Measurements from ENCODE around the gene ADAMTS1. TPM values are rescaled to one million over a fixed set of nuclear protein-coding genes. Genes with fewer than 3 reads are reported as not detected.

ADAMTS1 gene
- total RNA-seq, 1 experiment from 2014 or later: 4.1 TPM

GRCh38 chr21:26840912-26841311 lies 4.3 kb downstream of the ADAMTS1 start:
- no peak for TF ChIP-seq CTCF (IDR thresholded peaks at IDR 0.05; ENCODE audit: unreplicated experiment)
- CTCF ChIA-PET: no interaction called here
- Mint-ChIP-seq H3K4me1 (ENCODE audit: low read depth, unreplicated experiment) (peaks cover 8% of the 10 kb centered on the region), H3K36me3 (ENCODE audit: insufficient read depth, unreplicated experiment) (peaks cover 34% of the 10 kb centered on the region), H3K27me3 (ENCODE audit: unreplicated experiment) (no peaks in the 10 kb centered on the region), H3K27ac (ENCODE audit: unreplicated experiment) (no peak overlapping the region), H3K4me3 (ENCODE audit: low read depth, unreplicated experiment) (no peak overlapping the region), H3K9me3 (ENCODE audit: low read depth, unreplicated experiment) (no peaks in the 10 kb centered on the region)
- peak; percentile 17 for DNase-seq
- BruUV-seq (replicated peaks): no TSS peak
- intact Hi-C loops (cut with micrococcal nuclease; ENCODE audit: unreplicated experiment): no loop called here

- peaks cover 8% of the 10 kb centered on the region for H3K4me1 Mint-ChIP-seq (ENCODE audit: low read depth, unreplicated experiment)
- no peak overlapping the region for H3K27ac Mint-ChIP-seq (ENCODE audit: unreplicated experiment)
- intact Hi-C loops (cut with micrococcal nuclease; ENCODE audit: unreplicated experiment): no loop called here
- peaks cover 27% of the 10 kb centered on the region for H3K36me3 Mint-ChIP-seq (ENCODE audit: insufficient read depth, unreplicated experiment)
- H3K4me3 Mint-ChIP-seq (ENCODE audit: low read depth, unreplicated experiment): no peak overlapping the region
- BruUV-seq (replicated peaks): no TSS peak
- no peak for DNase-seq
- CTCF ChIA-PET: no interaction called here
- TF ChIP-seq CTCF (IDR thresholded peaks at IDR 0.05; ENCODE audit: unreplicated experiment): no peak
- H3K9me3 Mint-ChIP-seq (ENCODE audit: low read depth, unreplicated experiment): no peaks in the 10 kb centered on the region
- no peaks in the 10 kb centered on the region for H3K27me3 Mint-ChIP-seq (ENCODE audit: unreplicated experiment)
Observed at GRCh38 chr21:26840201-26840600, 5.0 kb downstream of the ADAMTS1 start.

GRCh38 chr21:26837539-26837938 lies 7.7 kb downstream of the ADAMTS1 start:
- no peaks in the 10 kb centered on the region for H3K9me3 Mint-ChIP-seq (ENCODE audit: low read depth, unreplicated experiment)
- no peak for DNase-seq
- TF ChIP-seq CTCF (IDR thresholded peaks at IDR 0.05; ENCODE audit: unreplicated experiment): no peak
- H3K36me3 Mint-ChIP-seq (ENCODE audit: insufficient read depth, unreplicated experiment): no peaks in the 10 kb centered on the region
- intact Hi-C loops (cut with micrococcal nuclease; ENCODE audit: unreplicated experiment): loop anchor here (5.0 kb wide), 1 partner anchor 65 kb away; no protein-coding TSS in a partner anchor
- BruUV-seq (replicated peaks): no TSS peak
- CTCF ChIA-PET: no interaction called here
- no peaks in the 10 kb centered on the region for H3K27me3 Mint-ChIP-seq (ENCODE audit: unreplicated experiment)
- no peak overlapping the region for H3K27ac Mint-ChIP-seq (ENCODE audit: unreplicated experiment)
- no peak overlapping the region for H3K4me3 Mint-ChIP-seq (ENCODE audit: low read depth, unreplicated experiment)
- H3K4me1 Mint-ChIP-seq (ENCODE audit: low read depth, unreplicated experiment): peaks cover 2% of the 10 kb centered on the region

- Mint-ChIP-seq H3K36me3 (ENCODE audit: insufficient read depth, unreplicated experiment) (no peaks in the 10 kb centered on the region), H3K27ac (ENCODE audit: unreplicated experiment) (no peak overlapping the region), H3K27me3 (ENCODE audit: unreplicated experiment) (peaks cover 5% of the 10 kb centered on the region), H3K4me1 (ENCODE audit: low read depth, unreplicated experiment) (no peaks in the 10 kb centered on the region), H3K9me3 (ENCODE audit: low read depth, unreplicated experiment) (peaks cover under 1% of the 10 kb centered on the region), H3K4me3 (ENCODE audit: low read depth, unreplicated experiment) (no peak overlapping the region)
- DNase-seq: no peak
- CTCF ChIA-PET: no interaction called here
- no peak for TF ChIP-seq CTCF (IDR thresholded peaks at IDR 0.05; ENCODE audit: unreplicated experiment)
- intact Hi-C loops (cut with micrococcal nuclease; ENCODE audit: unreplicated experiment): loop anchor here (5.0 kb wide), 1 partner anchor 64 kb away; no protein-coding TSS in a partner anchor
- BruUV-seq (replicated peaks): no TSS peak
Observed at GRCh38 chr21:26836528-26836927, 8.7 kb downstream of the ADAMTS1 start.

All from Calu3 (cell line).